ENCODE data around the gene TOMT. TPM values are rescaled to one million over a fixed set of nuclear protein-coding genes. Genes with fewer than 3 reads are reported as not detected.

The TOMT gene
- total and polyA plus RNA-seq, 2 of the 13 experiments (the other 11 are each of a cell fraction or from before 2014, with no cell fraction given) = not detected

DNA sequence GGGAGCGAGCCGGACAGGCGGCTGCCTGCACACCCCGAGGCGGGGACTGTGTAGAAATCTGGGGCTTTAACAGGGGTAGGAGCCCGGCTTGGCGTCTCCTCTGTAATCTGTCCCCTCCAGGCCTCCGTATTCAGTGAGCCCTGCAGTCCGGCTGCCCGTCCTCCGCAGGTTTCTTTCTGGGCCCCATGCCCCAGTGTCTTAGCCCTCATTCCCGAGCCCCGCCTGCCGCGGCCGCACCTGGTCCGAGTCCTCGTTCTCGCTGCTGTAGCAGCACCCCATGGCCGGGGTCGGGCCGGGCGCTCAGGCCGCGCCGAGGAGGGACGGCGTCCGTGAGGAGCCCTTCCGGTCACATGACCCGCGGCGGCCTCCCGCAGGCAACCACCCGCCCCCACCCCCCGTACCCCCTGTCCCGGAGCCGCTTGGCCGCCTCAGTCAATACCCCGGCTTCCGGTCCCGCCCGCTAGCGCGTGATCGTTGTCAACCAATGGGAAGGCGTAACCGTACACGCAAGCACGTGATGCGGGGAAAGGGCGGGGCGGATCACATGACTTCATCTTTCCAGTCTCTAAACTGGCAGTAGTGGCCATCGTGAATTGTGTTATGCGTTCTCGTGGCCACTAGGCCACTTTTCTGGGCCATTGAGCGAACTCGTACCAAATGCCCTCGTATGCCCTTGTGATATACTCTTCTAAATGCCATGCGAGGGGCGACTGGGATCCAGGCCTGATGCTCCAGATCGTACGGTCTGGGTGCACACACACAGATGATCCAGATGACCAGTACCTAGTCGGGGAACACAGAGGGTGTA, 2.6 kb upstream of the TOMT start, which contains the start of gene LAMTOR1 (continued):
- TF ChIP-seq, protein P1, sequence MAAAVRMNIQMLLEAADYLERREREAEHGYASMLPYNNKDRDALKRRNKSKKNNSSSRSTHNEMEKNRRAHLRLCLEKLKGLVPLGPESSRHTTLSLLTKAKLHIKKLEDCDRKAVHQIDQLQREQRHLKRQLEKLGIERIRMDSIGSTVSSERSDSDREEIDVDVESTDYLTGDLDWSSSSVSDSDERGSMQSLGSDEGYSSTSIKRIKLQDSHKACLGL (CRISPR knock-in tag; IDR thresholded peaks at IDR 0.05) = peak; percentile 87
- TF ChIP-seq, protein P2, sequence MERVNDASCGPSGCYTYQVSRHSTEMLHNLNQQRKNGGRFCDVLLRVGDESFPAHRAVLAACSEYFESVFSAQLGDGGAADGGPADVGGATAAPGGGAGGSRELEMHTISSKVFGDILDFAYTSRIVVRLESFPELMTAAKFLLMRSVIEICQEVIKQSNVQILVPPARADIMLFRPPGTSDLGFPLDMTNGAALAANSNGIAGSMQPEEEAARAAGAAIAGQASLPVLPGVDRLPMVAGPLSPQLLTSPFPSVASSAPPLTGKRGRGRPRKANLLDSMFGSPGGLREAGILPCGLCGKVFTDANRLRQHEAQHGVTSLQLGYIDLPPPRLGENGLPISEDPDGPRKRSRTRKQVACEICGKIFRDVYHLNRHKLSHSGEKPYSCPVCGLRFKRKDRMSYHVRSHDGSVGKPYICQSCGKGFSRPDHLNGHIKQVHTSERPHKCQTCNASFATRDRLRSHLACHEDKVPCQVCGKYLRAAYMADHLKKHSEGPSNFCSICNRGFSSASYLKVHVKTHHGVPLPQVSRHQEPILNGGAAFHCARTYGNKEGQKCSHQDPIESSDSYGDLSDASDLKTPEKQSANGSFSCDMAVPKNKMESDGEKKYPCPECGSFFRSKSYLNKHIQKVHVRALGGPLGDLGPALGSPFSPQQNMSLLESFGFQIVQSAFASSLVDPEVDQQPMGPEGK (CRISPR knock-in tag; IDR thresholded peaks at IDR 0.05) = peak; percentile 76
- peak; percentile 92 for TF ChIP-seq YEATS2 (CRISPR knock-in tag; IDR thresholded peaks at IDR 0.05; ENCODE audit: borderline replicate concordance)
- peak; percentile 22; the same call in 1 of the 2 replicates for TF ChIP-seq ZNF501 (CRISPR knock-in tag; IDR thresholded peaks at IDR 0.05)
- peak; percentile 88 for TF ChIP-seq KDM2A (CRISPR knock-in tag; IDR thresholded peaks at IDR 0.05; ENCODE audit: borderline replicate concordance, low read depth)
- peak; percentile 21; the same call in 1 of the 2 replicates for TF ChIP-seq REPIN1 (CRISPR knock-in tag; IDR thresholded peaks at IDR 0.05; ENCODE audit: borderline replicate concordance, low read depth)
- TF ChIP-seq RXRB (CRISPR knock-in tag; IDR thresholded peaks at IDR 0.05; ENCODE audit: borderline replicate concordance) = peak; percentile 23; the same call in 1 of the 2 replicates
- peak; percentile 49; the same call in 1 of the 2 replicates for TF ChIP-seq TBX3 (IDR thresholded peaks at IDR 0.05; ENCODE audit: borderline replicate concordance)
- no peak for TF ChIP-seq NFE2L2 (IDR thresholded peaks at IDR 0.05; ENCODE audit: low read length)
- TF ChIP-seq AGO2 (optimal IDR thresholded peaks at IDR 0.05; ENCODE audit: low read depth, low read length) = peak; percentile 71
- peak; percentile 97 for TF ChIP-seq BHLHE40 (IDR thresholded peaks at IDR 0.05; ENCODE audit: low read length)
- no peak for TF ChIP-seq NRL (CRISPR knock-in tag; IDR thresholded peaks at IDR 0.05; ENCODE audit: borderline replicate concordance)
- peak; percentile 58 for TF ChIP-seq HOXA3 (CRISPR knock-in tag; IDR thresholded peaks at IDR 0.05)
- TF ChIP-seq ZNF160 (CRISPR knock-in tag; IDR thresholded peaks at IDR 0.05) = peak; percentile 30; the same call in 1 of the 2 replicates
- TF ChIP-seq SNAI1 (CRISPR knock-in tag; IDR thresholded peaks at IDR 0.05; ENCODE audit: borderline replicate concordance) = no peak
- TF ChIP-seq HOXA5 (CRISPR knock-in tag; IDR thresholded peaks at IDR 0.05) = peak; percentile 60
- TF ChIP-seq LCORL (IDR thresholded peaks at IDR 0.05) = no peak
- peak; percentile 80; the same call in 1 of the 2 replicates for TF ChIP-seq LCORL (CRISPR knock-in tag; IDR thresholded peaks at IDR 0.05)
- peak; percentile 60; the same call in 1 of the 2 replicates for TF ChIP-seq ZNF329 (CRISPR knock-in tag; IDR thresholded peaks at IDR 0.05; ENCODE audit: low read depth)
- TF ChIP-seq, protein P3, sequence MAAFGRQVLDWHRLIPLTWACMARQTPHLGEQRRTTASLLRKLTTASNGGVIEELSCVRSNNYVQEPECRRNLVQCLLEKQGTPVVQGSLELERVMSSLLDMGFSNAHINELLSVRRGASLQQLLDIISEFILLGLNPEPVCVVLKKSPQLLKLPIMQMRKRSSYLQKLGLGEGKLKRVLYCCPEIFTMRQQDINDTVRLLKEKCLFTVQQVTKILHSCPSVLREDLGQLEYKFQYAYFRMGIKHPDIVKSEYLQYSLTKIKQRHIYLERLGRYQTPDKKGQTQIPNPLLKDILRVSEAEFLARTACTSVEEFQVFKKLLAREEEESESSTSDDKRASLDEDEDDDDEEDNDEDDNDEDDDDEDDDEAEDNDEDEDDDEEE (CRISPR knock-in tag; IDR thresholded peaks at IDR 0.05) = no peak
- peak; percentile 90 for TF ChIP-seq THAP11 (CRISPR knock-in tag; IDR thresholded peaks at IDR 0.05)
- peak; percentile 64 for TF ChIP-seq CREB1 (IDR thresholded peaks at IDR 0.05)
- TF ChIP-seq CREB1 (CRISPR knock-in tag; IDR thresholded peaks at IDR 0.05) = no peak
- TF ChIP-seq ZNF83 (CRISPR knock-in tag; IDR thresholded peaks at IDR 0.05; ENCODE audit: borderline replicate concordance) = peak; percentile 54; the same call in 1 of the 2 replicates
- TF ChIP-seq ZNF333 (CRISPR knock-in tag; IDR thresholded peaks at IDR 0.05; ENCODE audit: borderline replicate concordance) = 0 out of 2 replicates have a peak, but pooled peaks have one; percentile 51

All from HepG2 (cell line).